ENCODE measurements around the gene IRGC. TPM values are rescaled to one million over a fixed set of nuclear protein-coding genes. Genes with fewer than 3 reads are reported as not detected.

IRGC gene
- total RNA-seq, 4 donors from 2014 or later, result not detected

DNA sequence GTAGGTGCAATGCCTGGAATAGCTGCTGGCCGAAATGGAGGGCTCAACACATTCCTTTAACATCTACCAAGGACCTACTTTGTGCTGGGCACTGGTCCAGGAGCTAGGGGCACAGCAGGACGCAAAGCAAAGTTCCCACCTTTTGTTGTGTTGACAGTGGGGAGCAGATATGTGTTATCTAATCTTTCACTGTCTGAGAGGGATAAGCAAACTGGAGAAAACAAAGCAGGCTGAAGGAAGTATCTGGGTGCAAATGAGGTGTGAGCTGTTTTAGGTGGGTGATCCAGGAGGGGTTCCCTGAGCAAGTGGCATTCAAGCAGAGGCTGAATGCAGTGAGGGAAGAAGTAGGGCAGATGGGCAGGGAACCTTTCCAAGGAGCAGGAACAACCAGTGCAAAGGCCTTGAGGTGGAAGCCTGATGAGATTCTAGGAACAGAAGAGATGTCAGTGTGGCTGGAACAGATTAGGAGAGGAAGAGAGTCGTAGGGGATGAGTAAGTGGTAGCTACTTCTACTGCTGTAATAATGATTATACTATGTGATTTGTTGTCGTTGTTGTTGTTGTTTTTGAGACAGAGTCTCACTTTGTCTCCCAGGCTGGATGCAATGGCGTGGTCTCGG lies 43.7 kb upstream of the IRGC start:
- DNase-seq (ENCODE audit: extremely low spot score), result no peak
- TF ChIP-seq POLR2AphosphoS5 (IDR thresholded peaks at IDR 0.05), result no peak
- no peak for TF ChIP-seq POLR2A (IDR thresholded peaks at IDR 0.05; ENCODE audit: low read depth)
- no peak for TF ChIP-seq CTCF (IDR thresholded peaks at IDR 0.05)
- TF ChIP-seq EP300 (IDR thresholded peaks at IDR 0.05), result no peak
- no peaks in the 10 kb centered on the region for H3K27me3 ChIP-seq
- WGBS, result 53% methylated on average over 6 of the region's 6 CpGs
- no peak overlapping the region for H3K27ac ChIP-seq (replicated peaks in 1 of 4)
- intact Hi-C loops (cut with DNase I), result no loop called here
- no peaks in the 10 kb centered on the region for H3K9me3 ChIP-seq
- H3K4me1 ChIP-seq, result peaks cover 22 to 29% (median 28%) of the 10 kb centered on the region in 4 donors
- H3K36me3 ChIP-seq, result peaks cover 0 to 4% (median 0%) of the 10 kb centered on the region in 4 donors
- H3K4me3 ChIP-seq, result no peak overlapping the region

- WGBS, result 82% methylated on average over 3 of the region's 3 CpGs
- intact Hi-C loops (cut with DNase I), result no loop called here
- peaks cover 15 to 20% (median 20%) of the 10 kb centered on the region in 4 donors for H3K4me1 ChIP-seq
These were observed 42.2 kb upstream of the IRGC start for GRCh38 chr19:43673637-43674036.

DNA sequence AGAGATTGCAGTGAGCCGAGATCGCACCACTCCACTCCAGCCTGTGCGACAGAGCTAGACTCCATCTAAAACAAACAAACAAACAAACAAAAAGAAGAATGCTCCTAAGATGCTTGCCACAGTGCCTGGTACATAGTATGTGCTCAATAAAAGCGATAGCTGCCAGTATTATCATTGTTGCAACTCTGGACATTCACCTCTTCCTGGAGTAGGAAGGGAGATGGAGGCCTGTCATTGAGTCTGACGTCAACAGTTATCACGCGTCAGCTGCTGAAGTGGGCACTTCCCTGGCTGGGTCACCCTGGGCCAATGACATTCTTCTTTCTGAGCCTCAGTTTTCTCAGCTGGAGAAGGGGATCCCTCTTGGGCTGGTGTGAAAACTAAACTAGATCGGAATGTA lies 41.7 kb upstream of the IRGC start:
- no peak for DNase-seq (ENCODE audit: extremely low spot score)
- TF ChIP-seq CTCF (IDR thresholded peaks at IDR 0.05) (no peak), POLR2A (IDR thresholded peaks at IDR 0.05; ENCODE audit: low read depth) (no peak), EP300 (IDR thresholded peaks at IDR 0.05) (no peak), POLR2AphosphoS5 (IDR thresholded peaks at IDR 0.05) (no peak)
- 81% methylated on average over 8 of the region's 8 CpGs for WGBS
- H3K36me3 ChIP-seq, result no peaks in the 10 kb centered on the region
- H3K27ac ChIP-seq (replicated peaks in 1 of 4), result no peak overlapping the region
- H3K27me3 ChIP-seq, result no peaks in the 10 kb centered on the region
- intact Hi-C loops (cut with DNase I), result no loop called here
- no peaks in the 10 kb centered on the region for H3K9me3 ChIP-seq
- no peak overlapping the region for H3K4me3 ChIP-seq
- H3K4me1 ChIP-seq, result peaks cover 13 to 19% (median 18%) of the 10 kb centered on the region in 4 donors

More at GRCh38 chr19:43673637-43674036, 42.2 kb upstream of the IRGC start:
- H3K27me3 ChIP-seq, result no peaks in the 10 kb centered on the region
- no peak overlapping the region for H3K4me3 ChIP-seq
- no peaks in the 10 kb centered on the region for H3K9me3 ChIP-seq
- no peaks in the 10 kb centered on the region for H3K36me3 ChIP-seq
- no peak for DNase-seq (ENCODE audit: extremely low spot score)
- H3K27ac ChIP-seq (replicated peaks in 1 of 4), result no peak overlapping the region
- TF ChIP-seq POLR2AphosphoS5 (IDR thresholded peaks at IDR 0.05), result no peak
- no peak for TF ChIP-seq POLR2A (IDR thresholded peaks at IDR 0.05; ENCODE audit: low read depth)
- no peak for TF ChIP-seq CTCF (IDR thresholded peaks at IDR 0.05)

GRCh38 chr19:43674596-43674995 lies 41.3 kb upstream of the IRGC start:
- DNase-seq (ENCODE audit: extremely low spot score), result no peak
- Histone ChIP-seq H3K4me3 (no peak overlapping the region), H3K4me1 (peaks cover 9 to 15% (median 14%) of the 10 kb centered on the region in 4 donors), H3K27me3 (no peaks in the 10 kb centered on the region), H3K36me3 (no peaks in the 10 kb centered on the region), H3K27ac (replicated peaks in 1 of 4) (no peak overlapping the region), H3K9me3 (no peaks in the 10 kb centered on the region)
- TF ChIP-seq POLR2AphosphoS5 (IDR thresholded peaks at IDR 0.05), result no peak
- TF ChIP-seq EP300 (IDR thresholded peaks at IDR 0.05), result no peak
- no peak for TF ChIP-seq CTCF (IDR thresholded peaks at IDR 0.05)
- no peak for TF ChIP-seq POLR2A (IDR thresholded peaks at IDR 0.05; ENCODE audit: low read depth)
- 79% methylated on average over 3 of the region's 3 CpGs for WGBS
- intact Hi-C loops (cut with DNase I), result no loop called here

Measured in esophagus muscularis mucosa (tissue), 4 donors.